Upper lobe of right lung (tissue), 1 donor: ENCODE results near the gene FRMD3. TPM values are rescaled to one million over a fixed set of nuclear protein-coding genes. Genes with fewer than 3 reads are reported as not detected.

Source experiments
- ATAC-seq: fragments of 200-7000 bp; cut with Tn5 transposase; one replicate; pipeline ENCODE4 v1.9.1; 2020; ENCODE audit warnings: mild to moderate bottlenecking, moderate library complexity
- DNase-seq: peaks from one replicate; pipeline ENCODE4 v3.0.0-alpha.2; 2020
- H3K27ac ChIP-seq: fragments of 200-600 bp; one replicate; pipeline ENCODE4 v1.8.0; 2022
- H3K27me3 ChIP-seq: fragments of 200-600 bp; one replicate; pipeline ENCODE4 v1.8.0; 2022; ENCODE audit warnings: mild to moderate bottlenecking
- H3K36me3 ChIP-seq: fragments of 200-600 bp; one replicate; pipeline ENCODE4 v1.8.0; 2022
- H3K4me1 ChIP-seq: fragments of 200-600 bp; one replicate; pipeline ENCODE4 v1.8.0; 2022
- H3K4me3 ChIP-seq: fragments of 200-600 bp; one replicate; pipeline ENCODE4 v1.8.0; 2022; ENCODE audit warnings: mild to moderate bottlenecking
- H3K9me3 ChIP-seq: fragments of 200-600 bp; one replicate; pipeline ENCODE4 v1.8.0; 2022
- intact Hi-C: fragments of 100-400 bp; cut with DNase I; formaldehyde crosslinking; loops from one replicate; pipeline ENCODE4 v1.11.0; 2022
- total RNA-seq: library from RNA; stranded (reverse); fragmentation: NEBNext Ultra II Directional; extraction: Animal tissue kit (Norgen Biotek cat#: 25700); gene quantifications from one replicate; pipeline ENCODE4 v1.2.1, GENCODE V29; 2021
- TF ChIP-seq, protein P1 (sequence below): fragments of 200-600 bp; IDR thresholded peaks from one replicate; pipeline ENCODE4 v1.8.0; 2022; ENCODE audit warnings: antibody characterized with exemption
- donor health status: DM: no; HTN: yes; CAD: no; lungs with severe emphysema.

Gene FRMD3
- total RNA-seq, 1 donor from 2014 or later, result 10.8 TPM

DNA sequence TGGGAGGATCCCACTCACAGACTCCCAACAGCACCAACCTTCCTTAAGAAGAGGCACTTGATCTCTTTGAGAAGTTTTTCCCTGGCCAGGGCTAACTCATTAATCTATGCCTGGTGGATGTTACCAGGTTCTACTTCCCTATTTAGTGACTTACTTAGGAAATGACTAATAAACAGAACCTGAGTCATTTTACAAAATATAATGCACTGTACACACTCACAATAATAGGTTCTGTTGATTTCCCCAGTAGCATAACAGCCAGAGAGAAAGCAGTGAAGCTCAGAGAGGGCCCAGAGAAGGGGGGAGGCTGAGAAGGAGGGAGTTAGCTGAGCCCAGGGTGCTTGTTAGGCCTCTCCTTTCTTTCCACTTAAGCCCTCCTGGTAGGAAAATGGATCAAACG lies 27.1 kb downstream of the FRMD3 start:
- Histone ChIP-seq H3K36me3 (no peaks in the 10 kb centered on the region), H3K4me3 (no peak overlapping the region), H3K27me3 (no peaks in the 10 kb centered on the region), H3K27ac (no peak overlapping the region), H3K9me3 (no peaks in the 10 kb centered on the region), H3K4me1 (peaks cover 6% of the 10 kb centered on the region)
- DNase-seq, result no peak
- peak; percentile 70 for ATAC-seq
- intact Hi-C loops, result no loop called here
- TF ChIP-seq, protein P1, sequence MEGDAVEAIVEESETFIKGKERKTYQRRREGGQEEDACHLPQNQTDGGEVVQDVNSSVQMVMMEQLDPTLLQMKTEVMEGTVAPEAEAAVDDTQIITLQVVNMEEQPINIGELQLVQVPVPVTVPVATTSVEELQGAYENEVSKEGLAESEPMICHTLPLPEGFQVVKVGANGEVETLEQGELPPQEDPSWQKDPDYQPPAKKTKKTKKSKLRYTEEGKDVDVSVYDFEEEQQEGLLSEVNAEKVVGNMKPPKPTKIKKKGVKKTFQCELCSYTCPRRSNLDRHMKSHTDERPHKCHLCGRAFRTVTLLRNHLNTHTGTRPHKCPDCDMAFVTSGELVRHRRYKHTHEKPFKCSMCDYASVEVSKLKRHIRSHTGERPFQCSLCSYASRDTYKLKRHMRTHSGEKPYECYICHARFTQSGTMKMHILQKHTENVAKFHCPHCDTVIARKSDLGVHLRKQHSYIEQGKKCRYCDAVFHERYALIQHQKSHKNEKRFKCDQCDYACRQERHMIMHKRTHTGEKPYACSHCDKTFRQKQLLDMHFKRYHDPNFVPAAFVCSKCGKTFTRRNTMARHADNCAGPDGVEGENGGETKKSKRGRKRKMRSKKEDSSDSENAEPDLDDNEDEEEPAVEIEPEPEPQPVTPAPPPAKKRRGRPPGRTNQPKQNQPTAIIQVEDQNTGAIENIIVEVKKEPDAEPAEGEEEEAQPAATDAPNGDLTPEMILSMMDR, result no peak

DNA sequence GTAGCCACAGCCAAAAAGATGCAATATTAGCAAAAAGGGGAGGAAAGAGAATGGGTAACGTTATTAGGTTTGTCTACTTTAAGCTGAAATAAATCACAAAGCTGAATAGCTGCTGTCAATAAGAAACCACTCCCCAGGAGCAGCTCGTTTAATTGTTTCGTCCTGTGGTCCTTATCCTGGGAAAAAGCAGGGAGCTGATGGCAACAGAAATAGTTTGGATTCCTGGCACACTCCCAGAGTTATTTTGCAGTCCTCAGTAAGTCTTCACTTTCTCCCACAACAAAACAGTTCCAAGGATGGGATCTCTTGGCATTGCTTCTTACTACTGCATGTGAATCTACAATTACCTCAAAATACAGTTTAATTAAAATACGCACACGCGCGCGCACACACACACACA lies 28.8 kb downstream of the FRMD3 start:
- DNase-seq (no peak), ATAC-seq (no peak)
- Histone ChIP-seq H3K27me3 (no peaks in the 10 kb centered on the region), H3K27ac (no peak overlapping the region), H3K4me1 (peaks cover 6% of the 10 kb centered on the region), H3K36me3 (no peaks in the 10 kb centered on the region), H3K4me3 (no peak overlapping the region), H3K9me3 (no peaks in the 10 kb centered on the region)
- TF ChIP-seq, protein P1, result no peak
- intact Hi-C loops, result no loop called here

DNA sequence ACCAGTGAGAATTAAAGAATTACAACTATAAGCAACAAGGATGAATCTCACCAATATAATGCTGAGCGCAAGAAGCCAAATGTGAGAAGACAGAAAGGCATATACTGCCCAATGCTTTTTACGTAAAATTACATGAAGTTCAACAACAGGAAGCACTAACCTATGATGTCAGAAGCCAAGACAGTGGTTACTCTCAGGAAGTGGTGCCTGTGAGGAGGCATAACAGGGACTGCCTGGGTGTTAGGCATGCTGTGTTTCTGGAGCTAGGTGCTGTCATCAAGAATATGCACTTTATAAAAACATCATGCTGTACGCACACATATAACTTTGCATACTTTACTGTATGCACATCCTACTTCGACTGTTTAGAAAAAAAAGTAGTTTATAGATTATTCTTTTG lies 30.1 kb downstream of the FRMD3 start:
- Histone ChIP-seq H3K4me1 (peaks cover 6% of the 10 kb centered on the region), H3K4me3 (no peak overlapping the region), H3K36me3 (no peaks in the 10 kb centered on the region), H3K27ac (no peak overlapping the region), H3K27me3 (no peaks in the 10 kb centered on the region), H3K9me3 (no peaks in the 10 kb centered on the region)
- peak; percentile 20 for ATAC-seq
- no peak for DNase-seq
- intact Hi-C loops, result no loop called here
- TF ChIP-seq, protein P1, result no peak

DNA sequence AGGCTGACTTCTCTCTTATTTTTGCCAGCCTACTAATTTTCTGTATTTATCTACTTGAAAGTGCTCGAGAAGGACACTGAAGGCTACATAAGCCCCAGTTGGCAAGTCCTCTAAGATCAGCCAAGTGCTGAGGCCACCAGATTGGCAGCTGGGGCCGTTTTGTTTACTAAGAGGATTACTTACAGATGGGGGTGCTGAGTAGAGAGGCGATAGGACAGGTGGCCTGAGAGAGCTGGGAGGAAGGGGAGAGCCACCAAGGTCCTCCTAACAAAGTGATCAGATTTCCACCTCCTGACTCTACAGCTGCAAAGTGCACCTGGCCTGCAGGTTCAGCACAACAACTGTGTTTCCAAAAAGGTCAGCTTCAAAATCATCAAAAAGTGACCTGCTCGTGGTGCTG lies 32.9 kb downstream of the FRMD3 start:
- Histone ChIP-seq H3K36me3 (no peaks in the 10 kb centered on the region), H3K27ac (no peak overlapping the region), H3K4me3 (no peak overlapping the region), H3K9me3 (no peaks in the 10 kb centered on the region), H3K27me3 (no peaks in the 10 kb centered on the region), H3K4me1 (peaks cover 6% of the 10 kb centered on the region)
- no peak for DNase-seq
- no peak for ATAC-seq
- TF ChIP-seq, protein P1, result no peak
- intact Hi-C loops, result no loop called here

DNA sequence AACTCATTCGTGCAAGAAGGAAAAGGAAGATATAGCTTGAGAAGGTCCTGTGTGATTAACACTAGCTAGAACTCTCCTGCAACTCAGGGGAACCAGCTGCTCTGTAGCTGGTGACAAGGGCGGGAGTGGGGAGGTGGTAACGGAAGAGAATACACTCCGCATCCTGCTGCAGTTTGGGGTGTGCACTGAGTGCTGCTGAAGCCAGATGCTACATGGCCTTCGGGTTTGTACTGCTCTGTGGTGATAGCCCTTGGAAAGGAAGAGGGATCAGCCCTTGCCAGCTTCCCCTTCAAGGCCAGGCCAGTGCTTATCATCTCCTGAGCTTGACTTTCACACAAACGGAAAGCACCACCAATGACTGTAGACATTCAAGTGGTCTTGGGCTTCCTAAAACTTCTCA lies 34.3 kb downstream of the FRMD3 start:
- Histone ChIP-seq H3K4me3 (no peak overlapping the region), H3K27me3 (no peaks in the 10 kb centered on the region), H3K36me3 (no peaks in the 10 kb centered on the region), H3K9me3 (no peaks in the 10 kb centered on the region), H3K4me1 (peaks cover under 1% of the 10 kb centered on the region), H3K27ac (no peak overlapping the region)
- DNase-seq (no peak), ATAC-seq (no peak)
- intact Hi-C loops, result no loop called here
- TF ChIP-seq, protein P1, result no peak

DNA sequence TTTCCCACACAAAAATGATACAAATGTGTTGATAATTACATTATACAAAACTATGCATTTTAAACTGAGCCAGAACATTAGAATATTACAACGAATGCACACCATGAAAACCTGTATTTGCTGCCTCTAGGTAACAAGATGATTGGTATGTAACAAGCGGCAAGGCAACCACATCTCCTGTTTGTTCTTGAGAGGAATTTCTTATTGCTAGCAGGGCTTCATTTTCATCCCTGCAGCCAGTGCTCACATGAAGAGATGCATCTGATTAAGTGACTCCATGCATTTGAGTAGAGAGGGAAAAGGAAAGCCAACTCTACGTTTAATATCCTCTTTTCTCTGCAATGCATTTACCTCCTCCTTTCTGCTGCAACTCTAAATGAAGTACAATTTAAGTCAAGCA lies 36.6 kb downstream of the FRMD3 start:
- H3K36me3 ChIP-seq, result no peaks in the 10 kb centered on the region
- no peaks in the 10 kb centered on the region for H3K9me3 ChIP-seq
- H3K4me1 ChIP-seq, result no peaks in the 10 kb centered on the region
- no peaks in the 10 kb centered on the region for H3K27me3 ChIP-seq
- no peak overlapping the region for H3K27ac ChIP-seq
- ATAC-seq (no peak), DNase-seq (no peak)
- no peak overlapping the region for H3K4me3 ChIP-seq
- intact Hi-C loops, result no loop called here
- TF ChIP-seq, protein P1, result no peak
